ENCODE results near the gene SCN7A.

The SCN7A gene

DNA sequence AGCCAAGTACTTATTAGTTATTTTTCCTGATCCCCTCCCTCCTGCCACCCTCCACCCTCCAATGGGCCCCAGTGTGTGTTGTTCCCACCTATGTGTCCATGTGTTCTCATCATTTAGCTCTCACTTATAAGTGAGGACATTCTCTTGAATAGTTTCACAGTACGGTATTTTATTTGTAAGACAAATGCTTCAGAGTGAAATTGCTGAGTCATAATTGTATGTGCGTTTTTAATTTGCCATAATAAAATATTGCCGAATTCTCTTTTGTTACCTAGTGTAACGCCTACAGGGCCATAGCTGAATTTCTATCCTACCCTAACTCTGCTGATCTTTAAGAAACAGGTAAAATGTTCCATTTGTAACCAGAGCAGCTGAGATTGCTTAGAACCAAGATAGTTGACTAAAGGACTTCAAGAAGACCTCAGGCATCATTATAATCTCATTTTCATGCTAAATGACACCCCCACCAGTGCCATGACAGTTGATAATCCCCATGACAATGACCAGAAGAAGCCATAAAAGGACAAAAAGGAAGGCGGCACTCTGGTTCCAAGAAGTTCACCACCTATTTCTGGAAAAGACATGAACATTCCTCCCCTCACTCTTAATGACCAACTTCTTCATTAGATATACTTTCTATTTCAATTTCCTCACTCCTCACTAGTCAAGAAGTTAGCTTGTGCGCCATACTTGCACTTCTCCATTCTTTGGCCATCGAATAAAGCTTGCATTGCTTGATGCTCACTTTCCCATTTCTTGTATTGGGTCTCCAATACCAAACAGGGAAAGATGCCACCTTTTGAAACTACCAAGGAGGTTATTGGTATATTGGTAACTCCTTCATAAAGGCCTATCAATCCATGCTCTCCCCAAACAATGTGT, 136.7 kb downstream of the SCN7A start:
- no peak for DNase-seq (ENCODE audit: low read depth)
- no peak overlapping the region for H3K4me3 ChIP-seq (ENCODE audit: low read depth, low read length)
- TF ChIP-seq, protein P1, sequence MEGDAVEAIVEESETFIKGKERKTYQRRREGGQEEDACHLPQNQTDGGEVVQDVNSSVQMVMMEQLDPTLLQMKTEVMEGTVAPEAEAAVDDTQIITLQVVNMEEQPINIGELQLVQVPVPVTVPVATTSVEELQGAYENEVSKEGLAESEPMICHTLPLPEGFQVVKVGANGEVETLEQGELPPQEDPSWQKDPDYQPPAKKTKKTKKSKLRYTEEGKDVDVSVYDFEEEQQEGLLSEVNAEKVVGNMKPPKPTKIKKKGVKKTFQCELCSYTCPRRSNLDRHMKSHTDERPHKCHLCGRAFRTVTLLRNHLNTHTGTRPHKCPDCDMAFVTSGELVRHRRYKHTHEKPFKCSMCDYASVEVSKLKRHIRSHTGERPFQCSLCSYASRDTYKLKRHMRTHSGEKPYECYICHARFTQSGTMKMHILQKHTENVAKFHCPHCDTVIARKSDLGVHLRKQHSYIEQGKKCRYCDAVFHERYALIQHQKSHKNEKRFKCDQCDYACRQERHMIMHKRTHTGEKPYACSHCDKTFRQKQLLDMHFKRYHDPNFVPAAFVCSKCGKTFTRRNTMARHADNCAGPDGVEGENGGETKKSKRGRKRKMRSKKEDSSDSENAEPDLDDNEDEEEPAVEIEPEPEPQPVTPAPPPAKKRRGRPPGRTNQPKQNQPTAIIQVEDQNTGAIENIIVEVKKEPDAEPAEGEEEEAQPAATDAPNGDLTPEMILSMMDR (IDR thresholded peaks at IDR 0.05; ENCODE audit: control insufficient read depth, extremely low read depth, insufficient read depth): no peak
